Activated effector memory CD4-positive, alpha-beta T cell treated with Interleukin-2 at 50 U/mL for 16 hours (primary cell): ENCODE measurements around the gene CDIP1.
A peak's percentile ranks its signal among the peaks of the same experiment; 100 is the strongest.

Experiments
- DNase-seq: peaks from one replicate; pipeline ENCODE4 v3.0.0-alpha.2; 2020

CDIP1 gene

DNA sequence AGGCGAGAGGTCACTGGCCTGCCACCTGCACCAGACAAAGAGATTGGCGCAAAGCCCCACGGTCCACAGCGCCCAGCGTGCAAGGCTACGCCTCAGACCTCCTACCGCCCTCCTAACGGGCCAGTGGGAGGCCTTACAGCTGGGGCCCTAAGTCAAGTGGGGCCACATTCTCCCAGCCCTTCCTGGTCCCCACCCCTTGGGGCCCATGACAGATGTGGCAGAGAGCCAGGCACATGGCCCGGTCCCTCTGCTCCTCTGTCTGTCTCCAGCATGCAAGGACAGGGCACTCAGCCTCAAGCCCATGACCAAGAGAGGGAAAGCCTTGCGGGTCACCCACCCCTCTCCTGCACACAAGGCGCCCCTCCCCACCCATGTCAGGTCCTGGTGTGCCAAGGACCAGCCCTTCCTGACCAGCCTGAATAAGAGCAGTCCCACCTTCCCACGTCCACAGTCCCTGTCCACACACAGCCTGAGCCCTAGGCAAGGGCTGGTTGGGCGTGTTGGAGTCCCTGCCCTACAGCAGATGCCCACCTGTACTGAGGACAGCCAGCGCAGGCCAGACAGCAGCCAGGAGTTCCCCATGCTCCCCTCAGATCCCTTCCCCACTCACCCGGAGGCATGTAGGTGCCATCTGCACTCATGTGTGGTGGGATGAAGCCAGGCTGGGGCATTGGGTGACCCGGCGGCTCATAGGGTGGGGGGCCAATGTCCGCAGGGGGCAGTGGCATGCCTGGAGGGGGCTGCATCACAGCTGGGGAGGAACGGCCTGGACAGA lies 25.3 kb downstream of the CDIP1 start:
- no peak for DNase-seq

DNA sequence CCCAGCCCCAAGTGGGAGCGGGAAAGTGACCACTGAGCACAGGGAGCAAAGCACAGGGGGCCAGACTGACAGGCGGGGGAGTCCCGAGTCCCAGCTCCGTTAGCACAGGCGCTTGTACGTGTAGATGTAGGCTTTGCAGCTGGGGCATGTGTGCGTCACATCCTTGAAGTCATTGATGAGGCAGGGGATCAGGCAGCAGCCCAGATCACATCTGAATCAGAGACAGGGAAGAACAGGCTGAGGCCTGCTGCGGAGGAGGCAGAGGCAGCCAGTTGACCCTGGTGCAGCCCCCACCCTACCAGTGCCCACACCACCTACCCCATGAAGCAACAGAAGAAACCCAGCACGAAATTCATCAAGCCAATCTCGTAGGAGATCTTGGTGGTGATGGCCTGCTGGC lies 26.1 kb downstream of the CDIP1 start:
- DNase-seq: no peak

DNA sequence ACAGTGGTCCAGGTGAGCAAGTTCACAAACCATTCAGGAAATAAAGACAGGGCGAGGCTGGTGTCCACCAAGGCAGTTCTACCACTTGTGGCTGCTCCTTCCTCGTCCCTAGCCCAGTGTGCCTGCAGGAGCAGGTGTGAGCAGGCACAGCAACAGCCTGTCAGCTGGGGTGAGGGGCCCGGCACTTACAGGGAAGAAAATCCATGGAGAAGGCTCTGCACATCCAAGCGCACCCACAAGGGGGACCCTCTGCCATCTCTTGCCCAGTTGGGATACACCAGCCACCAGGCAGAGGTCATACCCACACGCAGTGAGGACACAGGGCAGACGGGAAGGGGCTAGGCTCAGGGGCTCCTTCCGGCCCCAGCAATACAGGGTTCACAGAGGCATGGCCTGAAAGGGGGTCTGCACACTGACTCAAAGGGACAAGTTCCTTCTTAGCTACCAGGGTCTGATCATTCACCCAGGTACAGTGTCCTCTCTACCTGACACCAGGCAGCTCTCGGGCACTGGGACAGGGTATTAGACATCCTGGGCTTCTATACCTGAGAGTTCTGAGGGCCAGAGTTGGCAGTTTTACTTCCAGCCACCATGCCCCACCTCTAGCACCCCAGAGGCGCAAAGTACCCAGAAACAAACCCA lies 27.0 kb downstream of the CDIP1 start:
- no peak for DNase-seq

DNA sequence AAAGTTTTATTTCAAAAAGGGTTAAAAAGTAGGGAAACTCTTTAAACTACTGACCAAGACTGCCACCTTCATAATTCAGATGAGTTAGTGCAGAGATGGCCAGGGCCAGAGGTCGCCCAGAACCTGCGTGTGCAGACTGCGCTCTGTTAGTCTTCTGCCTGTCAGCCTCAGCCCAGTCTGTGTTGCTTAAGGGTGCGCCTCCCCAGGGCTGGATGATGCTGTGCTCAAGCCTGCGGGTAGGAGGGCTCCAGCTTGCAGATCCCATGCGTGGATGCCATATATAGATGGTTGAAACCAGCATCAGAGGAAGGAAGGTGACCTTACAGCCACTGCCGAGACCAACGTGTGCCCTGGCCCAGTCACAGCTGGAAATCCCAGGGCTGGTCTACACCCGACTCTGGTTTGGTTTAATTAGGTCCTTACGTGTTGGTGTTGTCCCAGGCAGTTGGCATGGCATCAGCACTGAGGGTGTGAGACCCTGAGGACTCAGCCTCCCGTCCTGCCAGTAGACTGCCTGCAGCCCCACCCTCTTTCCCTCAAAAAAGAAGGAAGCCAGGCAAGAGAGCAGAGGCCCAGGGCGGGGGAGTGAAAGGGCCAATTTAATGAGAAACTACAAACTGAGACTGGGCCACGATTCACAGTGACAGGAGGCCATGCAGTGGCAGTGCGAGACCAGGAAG lies 27.7 kb downstream of the CDIP1 start:
- DNase-seq: no peak

DNA sequence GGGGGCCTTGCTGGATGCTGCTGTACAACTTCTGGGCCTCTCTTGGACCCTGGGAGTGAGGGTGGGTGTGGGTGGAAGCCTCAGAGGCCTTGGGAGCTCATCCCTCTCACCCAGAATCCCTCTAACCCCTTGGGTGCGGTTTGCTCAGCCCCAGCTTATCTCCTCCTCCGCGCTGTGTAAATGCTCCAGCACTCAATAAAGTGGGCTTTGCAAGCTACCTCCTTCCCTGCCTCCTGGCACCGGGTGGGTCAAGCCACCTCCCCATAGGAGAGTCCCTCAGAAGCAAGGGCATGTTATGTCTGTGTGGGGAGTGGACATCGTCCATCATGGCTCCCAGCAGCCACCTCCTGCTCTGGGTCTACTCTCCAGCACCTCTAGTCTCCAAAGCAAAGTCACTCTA lies 28.4 kb downstream of the CDIP1 start:
- DNase-seq: no peak

DNA sequence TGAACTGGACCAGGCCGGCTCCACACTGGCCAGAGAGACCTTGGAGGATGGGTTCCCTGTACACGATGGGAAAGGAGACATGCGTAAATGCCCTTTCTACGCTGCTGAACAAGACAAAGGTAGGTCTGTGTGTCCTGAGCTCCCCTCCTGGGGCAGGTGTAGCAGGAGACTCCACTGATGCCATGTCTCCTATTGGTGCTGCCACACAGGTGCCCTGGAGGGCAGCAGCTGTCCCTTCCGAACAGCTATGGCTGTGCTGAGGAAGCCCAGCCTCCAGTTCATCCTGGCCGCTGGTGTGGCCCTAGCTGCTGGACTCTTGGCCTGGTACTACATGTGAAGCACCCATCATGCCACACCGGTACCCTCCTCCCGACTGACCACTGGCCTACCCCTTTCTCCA lies 29.2 kb downstream of the CDIP1 start:
- DNase-seq: no peak

DNA sequence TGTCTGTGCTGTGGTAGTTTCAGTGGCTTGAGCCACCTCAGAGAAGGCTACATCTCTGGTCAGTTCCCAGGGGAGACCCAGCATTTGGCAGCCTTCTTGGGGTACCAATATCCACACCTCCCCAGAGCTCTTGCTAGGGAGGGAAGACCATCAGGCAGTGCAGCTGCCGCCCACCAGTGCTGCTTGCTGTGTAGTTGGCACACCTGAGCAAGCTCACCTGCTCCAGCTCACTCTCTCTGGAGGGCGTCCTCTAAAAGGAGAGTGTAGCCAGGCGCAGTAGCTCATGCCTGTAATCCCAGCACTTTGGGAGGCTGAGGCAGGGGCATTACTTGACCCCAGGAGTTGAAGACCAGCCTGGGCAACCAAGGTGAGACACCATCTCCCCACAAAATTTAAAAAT lies 29.8 kb downstream of the CDIP1 start:
- no peak for DNase-seq

DNA sequence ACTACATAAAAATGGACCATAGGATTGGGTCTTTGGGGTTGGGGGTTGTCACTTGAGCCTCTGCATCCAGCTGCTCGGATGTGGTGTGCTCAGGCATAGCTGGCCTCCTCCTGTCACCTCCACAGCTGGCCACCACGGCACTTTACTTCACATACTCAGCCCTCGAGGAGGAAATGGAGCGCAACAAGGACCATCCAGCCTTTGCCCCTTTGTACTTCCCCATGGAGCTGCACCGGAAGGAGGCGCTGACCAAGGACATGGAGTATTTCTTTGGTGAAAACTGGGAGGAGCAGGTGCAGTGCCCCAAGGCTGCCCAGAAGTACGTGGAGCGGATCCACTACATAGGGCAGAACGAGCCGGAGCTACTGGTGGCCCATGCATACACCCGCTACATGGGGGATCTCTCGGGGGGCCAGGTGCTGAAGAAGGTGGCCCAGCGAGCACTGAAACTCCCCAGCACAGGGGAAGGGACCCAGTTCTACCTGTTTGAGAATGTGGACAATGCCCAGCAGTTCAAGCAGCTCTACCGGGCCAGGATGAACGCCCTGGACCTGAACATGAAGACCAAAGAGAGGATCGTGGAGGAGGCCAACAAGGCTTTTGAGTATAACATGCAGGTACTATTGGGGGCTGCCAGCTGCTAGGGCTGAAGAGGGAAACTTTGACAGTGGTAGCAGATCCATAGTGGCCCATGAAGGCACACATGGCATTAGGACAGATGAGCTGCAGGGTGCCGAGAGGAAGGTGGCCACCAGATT lies 30.8 kb downstream of the CDIP1 start:
- no peak for DNase-seq

DNA sequence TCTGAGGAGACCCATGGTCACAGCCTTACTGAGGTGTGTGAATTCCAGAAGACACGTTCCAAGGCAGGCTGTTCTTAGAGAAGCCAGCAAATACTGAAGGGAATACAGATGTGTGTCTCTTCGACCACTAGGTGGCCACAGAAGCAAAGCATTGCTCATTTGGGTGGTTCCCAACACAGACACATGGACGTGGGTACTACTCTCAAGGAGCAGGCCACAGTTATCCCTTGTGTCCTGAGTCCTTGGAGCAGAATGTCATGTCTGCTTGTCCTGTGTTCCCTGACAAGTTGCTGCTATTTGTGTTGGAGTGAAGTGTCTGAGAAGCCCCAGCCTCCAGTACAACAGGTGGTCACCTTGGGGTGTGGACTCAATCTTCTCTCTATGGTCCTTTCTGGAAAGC lies 32.1 kb downstream of the CDIP1 start:
- peak; percentile 41 for DNase-seq

DNA sequence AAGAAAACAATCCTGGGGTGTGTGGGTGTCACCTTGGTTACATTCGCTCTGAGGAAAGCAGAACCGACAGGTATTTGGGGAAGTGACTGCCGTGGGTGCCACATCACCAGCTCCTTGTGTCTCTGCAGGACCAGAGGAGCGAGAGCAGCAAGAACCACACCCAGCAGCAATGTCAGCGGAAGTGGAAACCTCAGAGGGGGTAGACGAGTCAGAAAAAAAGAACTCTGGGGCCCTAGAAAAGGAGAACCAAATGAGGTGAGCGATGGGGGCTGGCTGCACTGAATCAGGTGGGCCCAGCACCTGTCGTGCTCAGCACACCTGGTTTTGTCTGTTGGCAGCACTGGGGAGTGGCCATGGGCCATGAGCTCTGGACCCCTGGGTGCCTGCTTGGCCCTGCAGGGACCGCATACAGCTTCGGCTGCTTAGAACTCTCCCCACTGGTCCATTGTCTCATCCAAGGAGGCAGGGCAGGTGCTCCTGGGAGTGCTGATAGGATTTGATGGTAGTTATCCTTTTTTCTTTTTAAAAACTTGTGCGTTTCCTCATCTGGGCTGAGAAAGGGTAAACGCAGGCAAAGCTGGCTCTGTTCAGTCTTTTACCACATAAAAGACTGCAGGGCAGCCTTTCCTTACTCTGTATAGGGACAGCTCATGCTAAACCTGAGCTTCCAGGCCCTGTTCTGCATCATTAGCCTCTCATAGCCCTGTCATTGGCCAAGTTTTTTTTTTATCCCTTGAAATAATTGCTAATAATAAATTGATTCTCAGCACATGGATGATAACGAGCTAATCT lies 33.0 kb downstream of the CDIP1 start:
- peak; percentile 70 for DNase-seq

DNA sequence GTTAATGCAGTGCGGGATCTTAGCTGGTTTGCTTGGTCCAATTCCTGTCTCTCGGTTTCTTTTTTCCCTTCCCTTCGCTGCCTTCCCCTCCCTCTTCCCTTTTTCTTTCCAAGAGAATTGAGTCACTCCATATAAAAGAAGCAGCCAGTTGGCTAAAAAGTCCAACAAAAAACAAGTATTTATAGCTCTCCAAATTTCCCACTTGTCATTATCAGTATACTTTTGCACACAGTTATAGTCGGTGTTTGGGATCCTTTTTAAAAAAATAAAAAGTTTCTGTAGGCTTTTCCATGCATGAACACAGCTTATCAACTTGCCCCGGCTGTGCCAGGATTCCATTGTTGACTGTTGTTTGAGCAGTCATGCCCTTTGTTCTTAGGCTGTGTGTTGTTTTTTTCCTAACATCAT lies 37.5 kb downstream of the CDIP1 start:
- no peak for DNase-seq

DNA sequence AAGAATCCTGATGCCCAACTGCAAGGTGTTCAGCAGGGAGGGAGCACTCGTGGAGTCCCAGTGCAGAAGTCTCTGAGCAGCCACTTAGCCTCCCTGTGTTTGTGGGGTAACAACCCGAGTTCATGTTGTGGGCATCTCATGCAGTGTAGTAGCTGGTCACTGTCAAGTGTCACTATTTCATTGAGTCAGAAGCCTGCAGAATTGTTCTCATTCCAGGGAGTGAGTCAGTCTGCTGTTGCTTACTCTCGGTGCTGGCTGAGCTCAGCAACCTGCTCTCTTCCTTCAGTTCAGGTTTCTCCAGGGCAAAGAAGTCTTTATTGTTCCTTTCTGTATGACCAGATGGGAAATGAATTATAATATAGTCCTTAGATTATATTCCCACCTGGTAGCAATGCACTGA lies 38.3 kb downstream of the CDIP1 start:
- DNase-seq: no peak

DNA sequence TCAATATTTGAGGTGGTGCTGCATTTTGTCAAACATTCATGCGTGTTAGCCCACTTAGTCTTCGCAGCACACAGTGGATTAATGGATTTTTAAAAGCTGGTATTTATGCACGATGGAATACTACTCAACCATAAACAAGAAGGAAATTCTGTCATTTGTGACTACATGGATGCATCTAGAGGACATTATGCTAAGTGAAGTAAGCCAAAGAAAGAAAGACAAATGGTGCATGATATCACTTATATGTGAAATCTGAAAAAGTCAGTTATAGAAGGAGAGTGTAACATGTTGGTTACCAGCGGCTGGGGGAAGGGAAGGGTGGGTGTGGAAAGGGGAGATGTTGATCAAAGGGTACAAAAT lies 39.4 kb downstream of the CDIP1 start:
- no peak for DNase-seq

DNA sequence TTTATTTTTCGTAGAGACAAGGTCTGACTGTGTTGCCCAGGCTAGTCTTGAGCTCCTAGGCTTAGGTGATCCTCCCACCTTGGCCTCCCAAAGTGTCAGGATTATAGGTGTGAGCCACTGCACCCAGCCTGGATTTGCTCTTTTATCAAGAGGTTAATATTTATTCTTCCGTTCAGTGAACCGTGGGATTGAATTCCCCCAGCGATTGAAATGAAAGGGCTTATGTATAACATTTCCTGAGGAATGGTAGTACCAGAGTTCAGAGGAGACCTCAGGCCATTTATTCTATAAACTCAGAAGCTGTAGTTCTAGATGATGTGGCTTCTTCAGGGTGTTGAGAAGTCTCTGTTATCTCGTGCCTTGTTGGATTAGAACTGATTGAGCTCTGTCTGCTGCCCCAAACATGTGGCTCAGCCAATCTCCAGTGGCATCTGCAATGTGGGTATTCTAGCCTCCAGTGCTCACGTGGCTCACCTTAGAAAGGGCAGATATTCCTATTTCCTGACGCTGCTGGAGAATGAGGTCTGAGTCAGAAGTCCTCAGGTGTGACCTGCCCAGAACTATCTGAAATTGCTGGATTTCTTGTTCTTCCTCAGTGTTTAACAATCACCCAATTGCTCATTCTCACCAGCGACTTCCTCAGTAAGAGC lies 39.9 kb downstream of the CDIP1 start:
- DNase-seq: no peak

DNA sequence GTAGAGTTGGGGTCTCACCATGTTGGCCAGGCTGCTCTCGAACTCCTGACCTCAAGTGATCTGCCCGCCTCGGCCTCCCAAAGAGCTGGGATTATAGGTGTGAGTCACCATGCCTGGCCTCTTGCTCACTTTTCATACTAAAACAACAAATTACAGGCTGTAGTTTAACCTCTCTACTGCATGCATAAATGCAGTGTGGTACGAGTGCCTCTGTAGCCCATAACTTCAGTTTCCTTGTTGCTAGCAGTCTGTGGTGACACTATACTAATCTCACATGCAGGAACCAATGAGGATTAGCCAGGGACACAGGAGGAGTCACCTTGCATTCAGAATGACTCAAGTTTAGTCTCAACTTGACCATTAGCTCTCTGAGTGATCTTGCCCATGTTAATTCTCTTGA lies 42.3 kb downstream of the CDIP1 start:
- no peak for DNase-seq

DNA sequence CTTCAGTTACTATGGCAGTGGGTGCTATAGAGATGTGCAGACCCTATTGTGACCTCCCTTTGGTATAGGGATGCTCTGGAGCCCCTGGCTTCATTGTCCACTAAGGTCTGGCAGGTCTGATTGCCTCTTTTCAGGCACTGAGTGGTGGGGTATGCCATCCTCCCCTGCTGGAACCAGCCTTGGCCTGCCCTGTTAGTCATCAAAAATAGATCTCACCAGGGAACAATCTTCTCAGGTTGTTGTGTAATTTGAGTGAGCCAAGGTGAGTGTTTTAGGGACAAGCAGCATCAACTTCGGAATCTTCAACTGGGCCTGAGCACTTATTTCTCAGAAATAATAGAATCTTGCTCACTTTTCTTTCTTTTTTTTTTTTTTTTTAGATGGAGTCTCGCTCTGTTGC lies 42.8 kb downstream of the CDIP1 start:
- DNase-seq: no peak

DNA sequence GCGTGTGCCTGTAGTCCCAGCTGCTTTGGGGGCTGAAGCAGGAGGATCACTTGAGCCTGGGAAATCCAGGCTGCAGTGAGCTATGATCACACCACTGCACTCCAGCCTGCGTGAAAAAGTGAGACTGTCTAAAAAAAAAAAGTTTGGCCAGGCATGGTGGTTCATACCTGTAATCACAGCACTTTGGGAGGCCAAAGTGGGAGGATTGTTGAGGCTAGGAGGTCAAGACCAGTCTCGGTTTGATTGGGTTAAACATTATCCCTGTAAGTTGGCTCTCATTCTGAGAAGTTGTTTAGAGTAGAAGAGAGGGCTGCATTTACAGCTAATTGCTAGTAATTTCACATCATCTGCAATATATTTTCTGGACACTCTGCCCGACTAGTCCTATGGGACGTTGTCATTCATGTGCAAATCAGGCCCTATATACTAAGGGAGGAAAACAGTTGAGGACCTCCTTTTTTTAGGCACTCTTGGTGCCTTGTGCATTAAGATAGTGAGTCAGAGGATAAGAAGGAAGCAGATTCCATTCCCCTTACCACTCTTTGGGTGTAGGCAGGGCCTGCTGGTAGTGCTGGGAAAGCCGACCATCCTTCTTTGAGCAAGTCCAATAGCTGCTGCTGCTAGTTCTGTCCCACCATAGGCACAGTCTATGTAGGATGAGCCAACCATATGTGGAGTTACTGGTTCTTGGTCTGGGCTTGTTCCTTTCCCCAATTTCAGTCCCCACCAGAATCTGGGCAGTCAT lies 43.7 kb downstream of the CDIP1 start:
- DNase-seq: no peak

DNA sequence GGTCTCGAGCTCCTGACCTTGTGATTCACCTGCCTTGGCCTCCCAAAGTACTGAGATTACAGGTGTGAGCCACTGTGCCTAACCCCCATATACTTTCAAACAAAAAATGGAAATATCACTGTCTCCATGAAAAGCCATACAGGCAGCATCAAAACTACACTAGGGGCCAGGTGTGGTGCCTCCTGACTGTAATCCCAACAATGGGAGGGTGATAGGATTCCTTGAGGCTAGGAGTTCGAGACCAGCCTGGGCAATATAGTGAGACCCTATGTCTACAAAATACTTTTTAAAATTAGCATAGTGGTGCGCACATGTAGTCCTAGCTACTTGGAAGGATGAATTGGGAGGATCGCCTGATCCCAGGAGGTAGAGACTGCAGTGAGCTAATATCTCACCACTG lies 46.7 kb downstream of the CDIP1 start:
- no peak for DNase-seq

DNA sequence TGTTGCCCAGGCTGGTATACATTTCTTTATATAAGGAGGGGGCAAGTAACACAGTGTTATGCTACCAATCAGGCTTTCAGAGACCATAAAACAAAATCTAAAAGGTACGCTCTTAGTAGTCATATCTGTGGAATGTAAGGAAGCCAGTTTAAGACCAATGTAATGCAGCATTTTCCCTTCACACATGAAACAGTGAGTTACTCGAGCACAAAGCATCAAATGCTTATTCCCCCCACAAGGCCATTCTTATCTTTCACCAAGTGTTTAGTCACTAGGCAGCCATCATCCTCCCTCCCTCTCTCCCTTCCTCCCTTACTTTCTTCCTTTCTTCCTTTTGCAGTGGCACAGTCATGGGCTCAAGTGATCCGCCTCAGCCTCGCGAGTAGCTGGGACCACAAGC lies 49.5 kb downstream of the CDIP1 start:
- DNase-seq: no peak

DNA sequence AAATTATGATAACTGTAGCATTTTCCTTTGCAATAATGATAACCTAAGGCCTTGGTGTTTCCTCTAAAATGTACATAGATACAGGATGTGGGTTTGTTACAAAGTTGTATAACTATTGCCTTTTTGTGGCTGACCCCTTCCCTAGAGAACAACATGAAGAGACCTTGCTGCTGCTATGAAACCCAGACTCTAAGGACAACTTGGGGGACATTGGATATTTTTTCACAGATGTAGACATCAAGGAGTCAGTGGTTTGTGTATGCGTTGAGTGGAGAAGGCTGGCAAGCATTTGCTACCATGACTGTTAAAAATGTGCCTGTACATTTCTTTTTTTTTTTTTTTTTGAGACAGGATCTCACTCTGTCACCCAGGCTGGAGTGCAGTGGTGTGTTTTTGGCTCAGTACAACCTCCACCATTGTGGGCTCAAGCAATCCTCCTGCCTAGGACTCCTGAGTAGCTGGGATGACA lies 50.0 kb downstream of the CDIP1 start:
- no peak for DNase-seq

DNA sequence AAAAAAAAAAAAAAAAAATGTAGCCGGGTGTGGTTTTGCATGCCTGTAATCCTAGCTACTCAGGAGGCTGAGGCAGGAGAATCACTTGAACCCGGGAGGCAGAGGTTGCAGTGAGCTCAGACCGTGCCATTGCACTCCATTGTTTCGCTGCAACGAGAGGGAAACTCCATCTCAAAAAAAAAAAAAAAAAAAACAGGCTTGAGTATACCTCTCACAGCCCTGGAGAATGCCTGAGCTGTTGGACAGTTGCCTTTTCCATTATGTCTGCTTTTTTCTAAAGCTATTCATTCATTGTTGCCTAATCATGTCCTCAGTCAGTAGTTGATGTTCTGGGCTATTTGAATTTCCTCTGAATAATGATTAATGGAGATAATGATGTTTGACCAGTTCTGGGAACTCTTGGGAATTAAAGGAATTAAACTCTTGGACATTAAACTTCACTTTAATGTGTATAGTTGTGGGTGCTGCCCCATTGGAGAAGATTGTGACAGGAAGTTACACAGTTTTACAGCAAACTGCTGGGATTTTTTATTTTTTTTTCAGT lies 50.5 kb downstream of the CDIP1 start:
- DNase-seq: no peak
